ENCODE results near the gene PDE2A. TPM values are rescaled to one million over a fixed set of nuclear protein-coding genes. Genes with fewer than 3 reads are reported as not detected.

The PDE2A gene
- total RNA-seq, 1 donor from 2014 or later, result 4.0 TPM

DNA sequence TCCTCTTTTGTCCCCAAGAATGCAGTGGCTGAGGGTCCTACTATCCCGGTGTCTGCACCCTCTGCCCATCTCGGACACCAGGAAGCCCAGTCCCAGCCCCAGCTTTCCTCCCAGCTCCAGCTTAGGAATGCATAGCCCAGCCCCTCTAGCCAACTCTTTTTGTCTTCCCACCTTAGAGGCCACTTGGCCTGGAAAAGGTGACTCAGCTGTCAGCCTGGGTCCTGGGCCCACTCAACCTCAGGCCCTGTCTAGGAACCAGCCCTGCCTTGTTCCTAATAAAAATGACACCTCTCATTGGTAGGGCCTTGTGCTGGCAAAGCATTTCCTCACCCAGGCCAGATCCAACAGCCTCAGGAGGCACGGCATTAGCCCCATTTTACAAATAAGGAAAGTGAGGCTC is 28.2 kb downstream of the PDE2A start:
- TF ChIP-seq CTCF (IDR thresholded peaks at IDR 0.05; ENCODE audit: unreplicated experiment), result no peak
- Mint-ChIP-seq H3K27me3 (peaks cover 36% of the 10 kb centered on the region), H3K4me3 (ENCODE audit: low read depth) (no peak overlapping the region)

DNA sequence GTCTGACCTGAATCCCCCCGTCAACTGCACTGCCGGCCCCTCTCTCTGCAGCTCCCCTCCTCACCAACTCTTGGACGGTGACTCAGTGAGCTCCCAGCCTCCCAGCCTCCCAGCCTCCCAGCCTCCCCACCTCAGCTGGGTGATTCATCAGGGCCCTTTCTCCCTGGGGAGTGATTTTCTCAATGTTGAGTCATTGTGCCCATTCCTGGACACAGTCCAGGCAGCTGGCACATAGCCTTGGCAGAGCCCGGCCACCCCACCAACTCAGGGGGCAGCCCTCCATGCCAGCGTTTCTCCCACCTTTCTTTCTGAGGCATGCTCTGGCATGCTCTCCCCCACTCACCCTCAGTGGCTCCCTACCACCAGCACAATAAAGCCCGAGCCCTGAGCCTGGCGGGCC is 30.7 kb downstream of the PDE2A start:
- no peak for TF ChIP-seq CTCF (IDR thresholded peaks at IDR 0.05; ENCODE audit: unreplicated experiment)
- H3K4me1 Mint-ChIP-seq (ENCODE audit: low read depth), result no peaks in the 10 kb centered on the region
- no peak for DNase-seq (ENCODE audit: low spot score, unreplicated experiment)
- peak overlapping the region; percentile 23 for H3K4me3 Mint-ChIP-seq (ENCODE audit: low read depth)
- H3K27ac Mint-ChIP-seq, result no peak overlapping the region
- H3K9me3 Mint-ChIP-seq (ENCODE audit: low read depth), result no peaks in the 10 kb centered on the region
- H3K36me3 Mint-ChIP-seq (ENCODE audit: insufficient read depth), result no peaks in the 10 kb centered on the region
- peaks cover 24% of the 10 kb centered on the region for H3K27me3 Mint-ChIP-seq

More for the DNA sequence above, 28.2 kb downstream of the PDE2A start:
- Mint-ChIP-seq H3K4me1 (ENCODE audit: low read depth) (no peaks in the 10 kb centered on the region), H3K9me3 (ENCODE audit: low read depth) (no peaks in the 10 kb centered on the region), H3K36me3 (ENCODE audit: insufficient read depth) (no peaks in the 10 kb centered on the region), H3K27ac (no peak overlapping the region)
- DNase-seq (ENCODE audit: low spot score, unreplicated experiment), result no peak

DNA sequence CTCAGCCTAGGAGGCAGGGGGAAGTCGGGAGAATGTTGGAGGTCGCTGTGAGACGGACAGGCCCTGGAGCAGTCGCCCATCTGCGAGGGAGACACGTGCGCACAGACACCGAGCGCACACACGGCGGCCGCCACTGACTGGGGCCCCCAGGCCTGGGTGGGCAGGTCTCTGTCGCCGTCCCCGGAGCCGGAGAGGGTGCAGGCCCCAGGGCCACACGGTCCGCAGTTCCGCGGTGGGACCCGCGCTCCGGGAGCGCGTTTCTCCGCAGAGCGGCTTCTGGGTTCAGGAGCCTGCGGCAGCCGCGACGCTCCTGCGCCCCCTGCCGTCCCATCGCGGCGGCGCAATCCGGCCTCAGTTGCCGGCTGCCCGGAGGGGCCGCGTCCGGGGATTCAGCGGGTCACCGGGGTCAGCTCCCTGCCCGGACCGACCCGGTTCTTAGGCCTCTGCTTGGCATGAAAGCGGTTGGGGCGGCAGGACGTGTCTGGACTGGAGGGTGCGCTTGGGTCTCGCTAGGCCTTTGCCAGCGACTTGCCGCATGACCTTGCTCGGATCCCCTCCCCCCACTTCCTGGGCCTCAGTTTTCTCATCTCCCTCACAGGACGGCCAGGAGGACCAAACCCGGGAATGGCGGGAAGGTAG is 31.2 kb downstream of the PDE2A start:
- Mint-ChIP-seq H3K4me3 (ENCODE audit: low read depth) (peak overlapping the region; percentile 5), H3K27ac (no peak overlapping the region), H3K4me1 (ENCODE audit: low read depth) (no peaks in the 10 kb centered on the region), H3K36me3 (ENCODE audit: insufficient read depth) (no peaks in the 10 kb centered on the region), H3K9me3 (ENCODE audit: low read depth) (no peaks in the 10 kb centered on the region), H3K27me3 (peaks cover 24% of the 10 kb centered on the region)
- peak; percentile 97 for TF ChIP-seq CTCF (IDR thresholded peaks at IDR 0.05; ENCODE audit: unreplicated experiment)
- peak; percentile 59 for DNase-seq (ENCODE audit: low spot score, unreplicated experiment)

DNA sequence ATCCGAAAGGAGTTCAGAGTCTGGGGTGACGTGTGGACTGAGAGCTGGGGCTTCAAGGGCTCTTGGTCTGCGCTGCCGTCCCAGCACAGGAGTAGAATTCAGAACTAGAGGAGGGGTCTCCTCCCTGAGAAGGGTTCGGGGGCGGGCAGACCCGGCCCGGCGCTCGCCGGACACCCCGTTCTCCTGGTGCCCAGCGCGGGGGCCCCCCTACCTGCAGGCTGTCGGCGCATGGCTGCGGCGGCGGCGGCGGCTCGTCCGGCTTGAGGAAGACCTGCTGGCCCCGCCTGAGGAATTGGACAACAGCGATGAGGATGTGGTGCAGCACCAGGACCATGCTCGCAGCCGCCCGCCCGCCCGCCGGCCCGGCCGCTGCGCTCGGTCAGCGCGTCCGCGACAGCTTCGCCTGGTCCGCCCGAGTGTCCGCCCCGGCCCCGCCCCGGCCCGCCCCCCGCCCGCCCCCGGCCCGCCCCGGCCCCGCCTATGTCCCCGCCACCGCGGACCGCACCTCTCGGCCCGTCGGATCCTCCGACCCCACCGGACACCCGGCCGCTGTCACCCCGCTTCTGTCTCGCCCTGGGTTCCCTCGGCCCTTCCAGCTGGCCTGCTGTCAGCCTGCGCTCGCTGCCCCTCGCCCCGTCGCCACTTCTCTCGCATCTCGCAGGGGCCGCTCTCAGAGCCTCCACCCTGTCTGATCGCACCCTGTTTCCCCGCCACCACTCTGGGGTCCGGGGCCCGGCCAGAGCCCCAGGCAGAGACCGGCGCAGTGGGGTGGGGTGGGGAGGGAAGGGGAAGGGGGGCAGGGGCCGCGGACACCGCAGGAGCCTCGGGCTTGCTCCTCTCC is 32.0 kb downstream of the PDE2A start:
- H3K9me3 Mint-ChIP-seq (ENCODE audit: low read depth), result no peaks in the 10 kb centered on the region
- peak; percentile 24 for DNase-seq (ENCODE audit: low spot score, unreplicated experiment)

More for the DNA sequence above, 32.0 kb downstream of the PDE2A start:
- TF ChIP-seq CTCF (IDR thresholded peaks at IDR 0.05; ENCODE audit: unreplicated experiment), result no peak
- Mint-ChIP-seq H3K36me3 (ENCODE audit: insufficient read depth) (no peaks in the 10 kb centered on the region), H3K27me3 (peaks cover 30% of the 10 kb centered on the region), H3K4me3 (ENCODE audit: low read depth) (peak overlapping the region; percentile 56), H3K4me1 (ENCODE audit: low read depth) (no peaks in the 10 kb centered on the region), H3K27ac (no peak overlapping the region)

Data from progenitor cell of endocrine pancreas (in vitro differentiated cells).